PC-3 (cell line): ENCODE data around the gene CASTOR1. TPM values are rescaled to one million over a fixed set of nuclear protein-coding genes. Genes with fewer than 3 reads are reported as not detected.

Experiments
- ATAC-seq: fragments of 200-7000 bp; cut with Tn5 transposase; 2 replicates; pipeline ENCODE4 v1.9.1; 2020; ENCODE audit warnings: mild to moderate bottlenecking, moderate library complexity
- BruUV-seq: library from RNA; stranded (reverse); fragments of 400-500 nt; replicated peaks from 2 replicates; lab custom pipeline; 2021; lab: Mats Ljungman, UMichigan
- CTCF ChIA-PET: fragments of 300-600 bp; sonication (Branson Sonifier 250); formaldehyde crosslinking; loops from one replicate; lab custom pipeline; 2022; ENCODE audit warnings: antibody characterized with exemption; lab: Charles Lee
- POLR2A ChIA-PET: fragments of 300-600 bp; sonication (Branson Sonifier 250); formaldehyde crosslinking; loops from one replicate; lab custom pipeline; 2022; ENCODE audit warnings: antibody characterized with exemption; ENCODE audit not compliant: unreplicated experiment; lab: Charles Lee
- DNase-seq: peaks from one replicate; pipeline ENCODE4 v3.0.0-alpha.2; 2015
- H2AFZ ChIP-seq: fragments of 300-600 bp; sonication (generic); 2 replicates; pipeline ENCODE4 v1.6.0; 2016; ENCODE audit warnings: antibody characterized with exemption, low read length
- H3F3A ChIP-seq: fragments of 300-600 bp; sonication (generic); one replicate; pipeline ENCODE4 v1.6.0; 2017; ENCODE audit warnings: antibody characterized with exemption, low read length, control low read depth, mild to moderate bottlenecking; ENCODE audit not compliant: unreplicated experiment
- H3K27ac ChIP-seq: fragments of 300-600 bp; sonication (generic); 2 replicates; pipeline ENCODE4 v1.5.1; 2016; ENCODE audit warnings: mild to moderate bottlenecking, low read length
- H3K27me3 ChIP-seq: fragments of 300-600 bp; sonication (generic); 2 replicates; pipeline ENCODE4 v1.6.1; 2016; ENCODE audit warnings: low read length, mixed read lengths
- H3K36me3 ChIP-seq: fragments of 300-600 bp; sonication (generic); 2 replicates; pipeline ENCODE4 v1.6.1; 2016; ENCODE audit warnings: low read depth, mixed run types, low read length, mixed read lengths
- H3K4me1 ChIP-seq: fragments of 300-600 bp; sonication (generic); 2 replicates; pipeline ENCODE4 v1.5.1; 2016; ENCODE audit warnings: low read length; ENCODE audit not compliant: insufficient read depth
- H3K4me2 ChIP-seq: fragments of 300-600 bp; sonication (generic); 2 replicates; pipeline ENCODE4 v1.6.0; 2016; ENCODE audit warnings: low read length
- H3K4me3 ChIP-seq: fragments of 300-600 bp; sonication (generic); 2 replicates; pipeline ENCODE4 v1.5.1; 2016; ENCODE audit warnings: mild to moderate bottlenecking, low read length, mixed read lengths
- H3K79me2 ChIP-seq: fragments of 300-600 bp; sonication (generic); 2 replicates; pipeline ENCODE4 v1.6.1; 2017; ENCODE audit warnings: low read length, mixed read lengths
- H3K9ac ChIP-seq: fragments of 300-600 bp; sonication (generic); 2 replicates; pipeline ENCODE4 v1.6.0; 2016; ENCODE audit warnings: mild to moderate bottlenecking, low read length
- H3K9me2 ChIP-seq: fragments of 300-600 bp; sonication (generic); replicated peaks from 2 replicates; pipeline ENCODE4 v1.6.1; 2016; ENCODE audit warnings: mixed run types, low read length, mixed read lengths
- H3K9me3 ChIP-seq: fragments of 300-600 bp; sonication (generic); 2 replicates; pipeline ENCODE4 v1.6.1; 2016; ENCODE audit warnings: low read length, mixed read lengths
- H4K20me1 ChIP-seq: fragments of 300-600 bp; sonication (generic); 2 replicates; pipeline ENCODE4 v1.6.1; 2016; ENCODE audit warnings: low read length, mixed read lengths
- EZH2 ChIP-seq: fragments of 300-600 bp; sonication (generic); IDR thresholded peaks from one replicate; pipeline ENCODE4 v1.6.1; 2017; ENCODE audit warnings: antibody characterized with exemption, mild to moderate bottlenecking, low read length; ENCODE audit not compliant: unreplicated experiment
- EZH2phosphoT487 ChIP-seq: fragments of 300-600 bp; sonication (generic); IDR thresholded peaks from 2 replicates; pipeline ENCODE4 v1.6.1; 2018; ENCODE audit warnings: mild to moderate bottlenecking, antibody characterized with exemption, low read length, borderline replicate concordance
- intact Hi-C: fragments of 100-400 bp; cut with micrococcal nuclease; formaldehyde crosslinking; loops from 2 replicates; pipeline ENCODE4 v1.9.0; 2023
- total RNA-seq: library from RNA; depleted of rRNA; stranded (reverse); fragments of >200 nt; gene quantifications from 2 replicates; pipeline ENCODE4 v1.2.3, GENCODE V29; 2014
- TF ChIP-seq, protein P1 (sequence below): fragments of 300-600 bp; sonication (generic); conservative IDR thresholded peaks from 2 replicates; pipeline ENCODE4 v1.5.1; 2017; ENCODE audit warnings: antibody characterized with exemption, low read depth, mild to moderate bottlenecking, low read length

Gene CASTOR1
- total RNA-seq, 1 experiment from 2014 or later: 4.2 TPM

DNA sequence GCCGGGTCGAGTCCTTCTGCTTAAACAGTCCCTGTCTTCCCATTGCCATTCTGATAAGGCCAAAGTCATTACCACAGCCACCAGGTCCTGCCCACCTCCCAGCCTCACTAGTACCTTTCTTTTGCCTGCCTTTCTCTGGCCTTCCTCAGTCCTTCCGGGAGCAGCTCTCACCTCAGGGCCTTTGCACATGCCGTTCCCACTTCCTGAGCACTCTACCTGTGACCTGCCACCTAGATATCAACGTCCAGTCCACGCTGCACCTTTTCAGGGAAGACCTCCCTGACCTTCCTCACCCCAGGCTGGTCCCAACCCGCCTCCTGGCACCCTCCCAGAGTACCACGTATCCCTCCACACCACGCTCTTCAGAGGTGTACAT lies 14.9 kb downstream of the CASTOR1 start:
- DNase-seq (no peak), ATAC-seq (no peak)
- Histone ChIP-seq H3K4me1 (peaks cover 6% of the 10 kb centered on the region; the same call in 1 of the 2 replicates), H3K9me2 (no peaks in the 10 kb centered on the region), H3K9me3 (no peaks in the 10 kb centered on the region), H3K4me3 (no peak overlapping the region), H3K79me2 (no peaks in the 10 kb centered on the region), H3F3A (no peaks in the 10 kb centered on the region), H4K20me1 (no peaks in the 10 kb centered on the region), H3K36me3 (no peaks in the 10 kb centered on the region), H3K27me3 (no peaks in the 10 kb centered on the region), H3K4me2 (no peak overlapping the region), H2AFZ (no peak overlapping the region), H3K9ac (no peak overlapping the region), H3K27ac (no peak overlapping the region)
- ChIA-PET POLR2A (no interaction called here), CTCF (interaction anchor here (0.7 kb wide), 1 partner anchor 9 kb away, joined by 3 read pairs; no protein-coding TSS in a partner anchor)
- TF ChIP-seq EZH2phosphoT487: no peak
- TF ChIP-seq, protein P1, sequence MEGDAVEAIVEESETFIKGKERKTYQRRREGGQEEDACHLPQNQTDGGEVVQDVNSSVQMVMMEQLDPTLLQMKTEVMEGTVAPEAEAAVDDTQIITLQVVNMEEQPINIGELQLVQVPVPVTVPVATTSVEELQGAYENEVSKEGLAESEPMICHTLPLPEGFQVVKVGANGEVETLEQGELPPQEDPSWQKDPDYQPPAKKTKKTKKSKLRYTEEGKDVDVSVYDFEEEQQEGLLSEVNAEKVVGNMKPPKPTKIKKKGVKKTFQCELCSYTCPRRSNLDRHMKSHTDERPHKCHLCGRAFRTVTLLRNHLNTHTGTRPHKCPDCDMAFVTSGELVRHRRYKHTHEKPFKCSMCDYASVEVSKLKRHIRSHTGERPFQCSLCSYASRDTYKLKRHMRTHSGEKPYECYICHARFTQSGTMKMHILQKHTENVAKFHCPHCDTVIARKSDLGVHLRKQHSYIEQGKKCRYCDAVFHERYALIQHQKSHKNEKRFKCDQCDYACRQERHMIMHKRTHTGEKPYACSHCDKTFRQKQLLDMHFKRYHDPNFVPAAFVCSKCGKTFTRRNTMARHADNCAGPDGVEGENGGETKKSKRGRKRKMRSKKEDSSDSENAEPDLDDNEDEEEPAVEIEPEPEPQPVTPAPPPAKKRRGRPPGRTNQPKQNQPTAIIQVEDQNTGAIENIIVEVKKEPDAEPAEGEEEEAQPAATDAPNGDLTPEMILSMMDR: no peak
- no peak for TF ChIP-seq EZH2
- intact Hi-C loops: no loop called here
- BruUV-seq: no TSS peak

DNA sequence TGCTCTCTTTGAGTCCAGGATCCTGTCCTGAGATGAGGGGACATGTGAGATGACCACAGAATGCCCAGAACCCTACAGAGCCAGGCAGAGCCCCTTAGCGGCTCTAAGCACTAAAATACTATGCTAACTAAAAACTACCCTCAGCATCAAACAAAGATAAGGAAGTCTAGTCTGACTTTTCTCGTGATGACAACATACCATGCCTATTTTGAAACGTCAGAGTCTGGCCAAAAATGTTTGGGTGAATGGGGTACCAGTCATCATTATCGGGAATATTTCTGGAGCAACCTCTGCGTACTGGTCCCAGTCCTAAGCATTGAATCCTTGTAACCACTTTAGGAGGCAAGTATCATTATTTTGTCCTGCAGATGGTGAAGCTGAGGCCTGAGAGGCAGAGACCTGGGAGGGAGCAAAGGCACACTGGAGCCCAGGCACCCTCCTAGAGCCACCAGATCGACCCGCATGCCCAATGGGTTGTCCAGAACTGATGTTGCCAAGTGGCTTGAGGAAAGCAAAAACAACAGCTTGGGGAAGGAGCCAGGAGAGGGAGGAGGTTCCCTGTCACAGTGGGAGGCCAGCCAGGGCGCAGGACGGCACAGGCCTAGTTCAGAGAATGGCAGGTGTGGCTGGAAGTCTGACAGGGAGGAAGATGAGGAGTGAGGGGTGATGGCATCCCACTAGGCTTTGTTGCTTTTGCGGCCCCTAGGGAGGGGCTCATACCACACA lies 15.4 kb downstream of the CASTOR1 start:
- POLR2A ChIA-PET: no interaction called here
- CTCF ChIA-PET: no interaction called here

More for the DNA sequence above, 15.4 kb downstream of the CASTOR1 start:
- Histone ChIP-seq H3K27ac (no peak overlapping the region), H3K4me3 (no peak overlapping the region), H3K9me2 (no peaks in the 10 kb centered on the region), H3K36me3 (no peaks in the 10 kb centered on the region), H3K4me2 (no peak overlapping the region), H3K9ac (no peak overlapping the region), H2AFZ (no peak overlapping the region), H3K79me2 (no peaks in the 10 kb centered on the region), H4K20me1 (no peaks in the 10 kb centered on the region), H3K27me3 (no peaks in the 10 kb centered on the region), H3F3A (no peaks in the 10 kb centered on the region), H3K4me1 (peaks cover 6% of the 10 kb centered on the region; the same call in 1 of the 2 replicates), H3K9me3 (no peaks in the 10 kb centered on the region)
- DNase-seq (no peak), ATAC-seq (no peak)
- intact Hi-C loops: no loop called here
- TF ChIP-seq EZH2phosphoT487 (no peak), EZH2 (no peak)
- TF ChIP-seq, protein P1: no peak
- no TSS peak for BruUV-seq
